Measurements from ENCODE around the gene ITGA4. TPM values are rescaled to one million over a fixed set of nuclear protein-coding genes. Genes with fewer than 3 reads are reported as not detected.

Gene ITGA4
- total RNA-seq, 4 donors from 2014 or later = 3.2 to 7.0 (median 4.6) TPM

- Histone ChIP-seq H3K4me3 (no peak overlapping the region), H3K36me3 (no peaks in the 10 kb centered on the region), H3K27ac (no peak overlapping the region), H3K4me1 (no peaks in the 10 kb centered on the region), H3K27me3 (no peaks in the 10 kb centered on the region), H3K9me3 (no peaks in the 10 kb centered on the region)
- ATAC-seq = no peak
- WGBS, 2 donors (ENCODE audit: low coverage in 1 of 2) = 89 to 97% methylated on average over 3 to 6 of the region's 6 CpGs
- TF ChIP-seq EP300 (IDR thresholded peaks at IDR 0.05) (no peak), POLR2A (IDR thresholded peaks at IDR 0.05) (no peak), POLR2AphosphoS5 (IDR thresholded peaks at IDR 0.05) (no peak), CTCF (IDR thresholded peaks at IDR 0.05) (no peak)
These were observed 69.9 kb downstream of the ITGA4 start for GRCh38 chr2:181527058-181527457.

GRCh38 chr2:181528441-181528840, 71.3 kb downstream of the ITGA4 start:
- Histone ChIP-seq H3K4me1 (no peaks in the 10 kb centered on the region), H3K27me3 (no peaks in the 10 kb centered on the region), H3K36me3 (no peaks in the 10 kb centered on the region), H3K4me3 (no peak overlapping the region), H3K27ac (no peak overlapping the region), H3K9me3 (no peaks in the 10 kb centered on the region)
- ATAC-seq = no peak
- no peak for TF ChIP-seq CTCF (IDR thresholded peaks at IDR 0.05)
- TF ChIP-seq EP300 (IDR thresholded peaks at IDR 0.05) = no peak
- no peak for TF ChIP-seq POLR2AphosphoS5 (IDR thresholded peaks at IDR 0.05)
- TF ChIP-seq POLR2A (IDR thresholded peaks at IDR 0.05) = no peak
- WGBS, 2 donors (ENCODE audit: low coverage in 1 of 2) = 71 to 83% methylated on average over 1 of the region's 1 CpG

GRCh38 chr2:181536730-181537129, 79.5 kb downstream of the ITGA4 start:
- ATAC-seq = no peak
- TF ChIP-seq POLR2A (IDR thresholded peaks at IDR 0.05) = no peak
- no peak for TF ChIP-seq CTCF (IDR thresholded peaks at IDR 0.05)
- no peak for TF ChIP-seq POLR2AphosphoS5 (IDR thresholded peaks at IDR 0.05)
- no peak for TF ChIP-seq EP300 (IDR thresholded peaks at IDR 0.05)
- 39 to 70% methylated on average over 2 of the region's 2 CpGs for WGBS, 2 donors (ENCODE audit: low coverage in 1 of 2)
- no peaks in the 10 kb centered on the region for H3K4me1 ChIP-seq
- no peaks in the 10 kb centered on the region for H3K36me3 ChIP-seq
- no peaks in the 10 kb centered on the region for H3K9me3 ChIP-seq
- no peaks in the 10 kb centered on the region for H3K27me3 ChIP-seq
- no peak overlapping the region for H3K4me3 ChIP-seq
- H3K27ac ChIP-seq = no peak overlapping the region

DNA sequence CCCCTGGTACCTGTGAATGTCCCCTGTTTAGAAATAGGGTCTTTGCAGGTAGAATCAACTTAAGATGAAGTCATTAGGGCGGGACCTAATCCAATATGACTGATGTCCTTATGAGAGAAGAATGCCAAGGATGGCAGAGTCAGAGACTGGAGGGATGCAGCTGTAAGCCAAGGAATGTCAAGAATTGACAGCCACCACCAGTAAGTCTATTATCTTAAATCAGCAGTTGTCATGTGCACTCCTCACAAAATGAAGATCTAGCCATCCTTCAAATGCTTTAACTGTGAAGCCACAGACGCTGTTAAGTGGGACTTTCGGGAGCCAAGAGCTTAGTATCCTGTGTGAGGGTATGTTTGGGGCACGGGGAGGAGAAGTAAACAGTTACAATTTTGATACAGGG, 83.2 kb downstream of the ITGA4 start:
- Histone ChIP-seq H3K36me3 (no peaks in the 10 kb centered on the region), H3K27me3 (no peaks in the 10 kb centered on the region), H3K9me3 (no peaks in the 10 kb centered on the region), H3K27ac (no peak overlapping the region), H3K4me3 (no peak overlapping the region), H3K4me1 (no peaks in the 10 kb centered on the region)
- TF ChIP-seq EP300 (IDR thresholded peaks at IDR 0.05) (no peak), POLR2AphosphoS5 (IDR thresholded peaks at IDR 0.05) (no peak), CTCF (IDR thresholded peaks at IDR 0.05) (no peak), POLR2A (IDR thresholded peaks at IDR 0.05) (no peak)
- WGBS, 2 donors (ENCODE audit: low coverage in 1 of 2) = 92 to 100% methylated on average over 2 to 4 of the region's 4 CpGs
- no peak for ATAC-seq

DNA sequence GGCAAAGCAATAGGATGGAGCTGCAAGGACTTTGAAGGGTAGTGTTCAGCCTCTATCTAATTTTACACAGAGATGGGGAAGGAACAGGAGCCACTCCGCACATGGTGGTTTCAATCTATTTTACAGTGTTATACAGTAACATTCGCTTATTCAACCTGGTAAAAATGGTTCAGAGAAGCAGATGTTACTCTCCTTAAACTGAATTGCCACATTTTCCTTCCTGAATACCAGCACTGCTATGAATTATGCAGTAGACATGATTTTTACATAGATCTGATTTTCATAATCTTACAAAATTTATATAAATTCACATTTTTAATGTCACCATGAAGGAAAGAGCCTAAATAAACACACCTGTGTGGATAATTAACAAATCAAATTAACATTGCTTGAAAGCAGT, 85.0 kb downstream of the ITGA4 start:
- 92 to 100% methylated on average over 2 of the region's 2 CpGs for WGBS, 2 donors (ENCODE audit: low coverage in 1 of 2)
- ATAC-seq = no peak
- no peak overlapping the region for H3K27ac ChIP-seq

More for the DNA sequence above, 85.0 kb downstream of the ITGA4 start:
- Histone ChIP-seq H3K4me1 (no peaks in the 10 kb centered on the region), H3K4me3 (no peak overlapping the region), H3K27me3 (no peaks in the 10 kb centered on the region), H3K9me3 (no peaks in the 10 kb centered on the region), H3K36me3 (no peaks in the 10 kb centered on the region)
- TF ChIP-seq POLR2AphosphoS5 (IDR thresholded peaks at IDR 0.05) = no peak
- no peak for TF ChIP-seq POLR2A (IDR thresholded peaks at IDR 0.05)
- TF ChIP-seq EP300 (IDR thresholded peaks at IDR 0.05) = no peak
- TF ChIP-seq CTCF (IDR thresholded peaks at IDR 0.05) = no peak

Measured in gastroesophageal sphincter (tissue), 4 donors.